HepG2 (cell line): ENCODE results near the gene NLRC5. TPM values are rescaled to one million over a fixed set of nuclear protein-coding genes. Genes with fewer than 3 reads are reported as not detected.

Experiments used
- ATAC-seq: fragments of 200-7000 bp; cut with Tn5 transposase; 3 replicates; pipeline ENCODE4 v1.9.1; 2020; ENCODE audit warnings: mild to moderate bottlenecking, moderate library complexity
- BruUV-seq: library from RNA; stranded (reverse); fragments of 400-500 nt; replicated peaks from 2 replicates; lab custom pipeline; 2021; lab: Mats Ljungman, UMichigan
- CTCF ChIA-PET: fragments of 300-600 bp; formaldehyde crosslinking; extraction: SDS; loops from one replicate; lab custom pipeline; 2021; ENCODE audit warnings: low total read pairs, inconsistent platforms, low intra/inter-chr PET ratio; lab: Yijun Ruan, JAX
- POLR2A ChIA-PET: fragments of 350-600 bp; sonication (Branson Sonifier 250); formaldehyde crosslinking; loops from one replicate; lab custom pipeline; 2020; ENCODE audit warnings: antibody characterized with exemption, inconsistent platforms; lab: Yijun Ruan, JAX
- DNase-seq: peaks from one replicate; pipeline ENCODE4 v3.0.0-alpha.2; 2015; ENCODE audit warnings: low spot score
- FAIRE-seq: peaks from 3 replicates; lab custom pipeline; 2011; peaks lifted over from hg19 to GRCh38; lab: Jason Lieb, UNC
- H2AFZ ChIP-seq: one replicate; pipeline ENCODE4 v1.6.1; 2011; ENCODE audit warnings: low read length, inconsistent platforms
- H3K27ac ChIP-seq: fragments of 300-600 bp; 3 replicates; pipeline ENCODE4 v1.8.0; 2011; ENCODE audit warnings: mixed run types, mild to moderate bottlenecking, mixed read lengths, low read length, inconsistent platforms; ENCODE audit not compliant: insufficient read depth; ENCODE audit errors: extremely low read length
- H3K27me3 ChIP-seq, 2 experiments: fragments of 200-600 bp in 1 of 2; 2 replicates in 1 of 2; 3 replicates in 1 of 2; pipeline versions ENCODE4 v1.6.0 to v1.8.0; 2011; ENCODE audit warnings: low read length in 2 of 2, mild to moderate bottlenecking in 2 of 2, moderate library complexity in 2 of 2, inconsistent platforms in 1 of 2; ENCODE audit not compliant: insufficient read depth in 2 of 2, control insufficient read depth in 1 of 2
- H3K36me3 ChIP-seq, 2 experiments: fragments of 200-600 bp in 1 of 2; replicated peaks in 1 of 2; 2 replicates in 1 of 2; 3 replicates in 1 of 2; pipeline versions ENCODE4 v1.5.1 to v1.8.0; 2011; ENCODE audit warnings: low read length in 2 of 2, inconsistent platforms in 1 of 2; ENCODE audit not compliant: insufficient read depth in 2 of 2, control insufficient read depth in 1 of 2
- H3K4me1 ChIP-seq: 2 replicates; pipeline ENCODE4 v1.5.1; 2012; ENCODE audit warnings: low read length, inconsistent platforms; ENCODE audit not compliant: insufficient read depth
- H3K4me2 ChIP-seq: 2 replicates; pipeline ENCODE4 v1.6.0; 2011; ENCODE audit warnings: low read depth, low read length, inconsistent platforms
- H3K4me3 ChIP-seq, 3 experiments: fragments of 200-600 bp in 1 of 3; sonication (generic), shearing (Covaris generic) in 1 of 3; replicated peaks in 1 of 3; 2 replicates each; pipeline ENCODE4 v1.5.1; 2011 to 2016; ENCODE audit warnings: low read length in 3 of 3, inconsistent platforms in 2 of 3, low read depth in 2 of 3, mild to moderate bottlenecking in 2 of 3, control low read depth in 1 of 3, mixed read lengths in 1 of 3; ENCODE audit not compliant: insufficient read depth in 1 of 3
- H3K79me2 ChIP-seq: one replicate; pipeline ENCODE4 v1.6.1; 2011; ENCODE audit warnings: low read length, inconsistent platforms; ENCODE audit not compliant: insufficient read depth
- H3K9ac ChIP-seq: 2 replicates; pipeline ENCODE4 v1.6.0; 2011; ENCODE audit warnings: mild to moderate bottlenecking, low read depth, low read length, inconsistent platforms; ENCODE audit not compliant: insufficient read depth
- H3K9me3 ChIP-seq: 2 replicates; pipeline ENCODE4 v1.5.1; 2012; ENCODE audit warnings: mild to moderate bottlenecking, low read length
- H4K20me1 ChIP-seq: 2 replicates; pipeline ENCODE4 v1.6.0; 2011; ENCODE audit warnings: inconsistent platforms, mild to moderate bottlenecking, low read length, moderate library complexity; ENCODE audit not compliant: insufficient read depth
- ADNP ChIP-seq: sonication (generic); formaldehyde crosslinking; IDR thresholded peaks from 2 replicates; pipeline ENCODE4 v1.4.0; 2020; ENCODE audit warnings: missing genetic modification reagents
- DZIP1 ChIP-seq: sonication (generic); formaldehyde crosslinking; IDR thresholded peaks from 2 replicates; pipeline ENCODE4 v1.5.0; 2020; ENCODE audit warnings: mild to moderate bottlenecking, missing genetic modification reagents
- GATA4 ChIP-seq: sonication (generic); IDR thresholded peaks from 2 replicates; pipeline ENCODE4 v1.6.1; 2016; ENCODE audit warnings: antibody characterized with exemption, low read depth, borderline replicate concordance
- KIAA2018 ChIP-seq: sonication (generic); formaldehyde crosslinking; IDR thresholded peaks from 2 replicates; pipeline ENCODE4 v1.5.0; 2020; ENCODE audit warnings: mild to moderate bottlenecking, missing genetic modification reagents, borderline replicate concordance
- MYNN ChIP-seq: sonication (generic); formaldehyde crosslinking; IDR thresholded peaks from 2 replicates; pipeline ENCODE4 v1.4.0; 2020; ENCODE audit warnings: mild to moderate bottlenecking, low read depth, missing genetic modification reagents
- NFIB ChIP-seq: sonication (generic); formaldehyde crosslinking; IDR thresholded peaks from 2 replicates; pipeline ENCODE4 v1.9.0; 2021; ENCODE audit warnings: missing genetic modification reagents, mild to moderate bottlenecking, borderline replicate concordance
- NR0B2 ChIP-seq: sonication (generic); formaldehyde crosslinking; IDR thresholded peaks from 2 replicates; pipeline ENCODE4 v1.4.0; 2020; ENCODE audit warnings: mild to moderate bottlenecking, missing genetic modification reagents
- NR3C1 ChIP-seq: sonication (generic); formaldehyde crosslinking; IDR thresholded peaks from 2 replicates; pipeline ENCODE4 v1.4.0; 2020; ENCODE audit warnings: missing genetic modification reagents
- TMF1 ChIP-seq: sonication (generic); formaldehyde crosslinking; IDR thresholded peaks from 2 replicates; pipeline ENCODE4 v1.8.1; 2022; ENCODE audit warnings: low read depth, missing genetic modification reagents
- ZFP36L1 ChIP-seq: sonication (generic); formaldehyde crosslinking; IDR thresholded peaks from 2 replicates; pipeline ENCODE4 v1.8.0; 2022; ENCODE audit warnings: mild to moderate bottlenecking, missing genetic modification reagents, moderate library complexity
- ZKSCAN8 ChIP-seq: IDR thresholded peaks from 2 replicates; pipeline ENCODE4 v1.6.1; 2016; ENCODE audit warnings: borderline replicate concordance, missing genetic modification reagents, missing compliant biosample characterization
- ZNF256 ChIP-seq: sonication (generic); formaldehyde crosslinking; conservative IDR thresholded peaks from 2 replicates; pipeline ENCODE4 v1.4.0; 2020; ENCODE audit warnings: missing genetic modification reagents
- ZNF501 ChIP-seq: sonication (generic); formaldehyde crosslinking; IDR thresholded peaks from 2 replicates; pipeline ENCODE4 v1.5.1; 2020; ENCODE audit warnings: mild to moderate bottlenecking, moderate library complexity, missing genetic modification reagents
- ZNF543 ChIP-seq: sonication (generic); formaldehyde crosslinking; IDR thresholded peaks from 2 replicates; pipeline ENCODE4 v1.4.0; 2020; ENCODE audit warnings: mild to moderate bottlenecking, missing genetic modification reagents
- ZNF773 ChIP-seq: sonication (generic); formaldehyde crosslinking; IDR thresholded peaks from 2 replicates; pipeline ENCODE4 v1.4.0; 2020; ENCODE audit warnings: missing genetic modification reagents, borderline replicate concordance
- WGBS: methylation state at CpG from one replicate; pipeline ENCODE4 v1.1.6; 2017; ENCODE audit warnings: low lambda C conversion rate; 5-methylcytosine and 5-hydroxymethylcytosine counted together
- in situ Hi-C: cut with HindIII; loops from 2 replicates; pipeline ENCODE4 v1.10.0; 2017; ENCODE audit warnings: low pct_unique_long_range_greater_than_20kb; ENCODE audit not compliant: extremely low pct_ligation_motif_present
- intact Hi-C: fragments of 100-400 bp; cut with micrococcal nuclease; formaldehyde crosslinking; loops from one replicate; pipeline ENCODE4 v1.10.0; 2022; ENCODE audit not compliant: unreplicated experiment
- polyA plus RNA-seq, 8 experiments: library from polyadenylated mRNA; depleted of rRNA in 3 of 8; stranded (reverse) in 7 of 8; unstranded in 1 of 8; fragments of >200 nt; fragmentation: Illumina TruSeq in 4 of 8; extraction: Trizol in 4 of 8; gene quantifications; 2 replicates each; pipeline versions ENCODE4 v1.2.1 to v1.2.3, GENCODE V29; 2011 to 2016; ENCODE audit warnings: low read depth in 4 of 8, missing spikeins in 1 of 8, mixed read lengths in 1 of 8; ENCODE audit not compliant: insufficient read depth in 1 of 8
- total RNA-seq, 5 experiments: library from RNA; depleted of rRNA; stranded (reverse); fragments of >200 nt; fragmentation: Illumina TruSeq; extraction: Trizol; gene quantifications; 2 replicates each; pipeline ENCODE4 v1.2.3, GENCODE V29; 2016; ENCODE audit warnings: low read depth in 1 of 5

Gene NLRC5
- total and polyA plus RNA-seq, 2 of the 13 experiments (the other 11 are each of a cell fraction or from before 2014, with no cell fraction given): 6.3 to 12.7 TPM

GRCh38 chr16:57013902-57014301, 24.5 kb downstream of the NLRC5 start:
- 81% methylated on average over 2 of the region's 2 CpGs for WGBS
- BruUV-seq: no TSS peak

More at GRCh38 chr16:57013902-57014301, 24.5 kb downstream of the NLRC5 start:
- no peak for TF ChIP-seq ADNP (CRISPR knock-in tag)
- TF ChIP-seq ZKSCAN8 (CRISPR knock-in tag): no peak
- no peak for TF ChIP-seq MYNN (CRISPR knock-in tag)
- no peak for TF ChIP-seq GATA4
- no peak for TF ChIP-seq ZFP36L1 (CRISPR knock-in tag)
- TF ChIP-seq KIAA2018 (CRISPR knock-in tag): no peak
- no peak for TF ChIP-seq ZNF256 (CRISPR knock-in tag)
- TF ChIP-seq DZIP1: no peak
- TF ChIP-seq NR3C1 (CRISPR knock-in tag): no peak
- no peak for TF ChIP-seq ZNF773
- no peak for TF ChIP-seq NR0B2 (CRISPR knock-in tag)
- TF ChIP-seq NFIB (CRISPR knock-in tag): no peak
- no peak for TF ChIP-seq TMF1 (CRISPR knock-in tag)
- no peak for TF ChIP-seq ZNF501 (CRISPR knock-in tag)
- TF ChIP-seq ZNF543 (CRISPR knock-in tag): no peak
- no peak overlapping the region for H2AFZ ChIP-seq
- no peak overlapping the region for H3K4me2 ChIP-seq
- intact Hi-C loops: no loop called here
- H3K79me2 ChIP-seq: no peaks in the 10 kb centered on the region
- H4K20me1 ChIP-seq: no peaks in the 10 kb centered on the region
- CTCF ChIA-PET: no interaction called here
- POLR2A ChIA-PET: no interaction called here
- H3K36me3 ChIP-seq: no peaks in the 10 kb centered on the region
- H3K4me3 ChIP-seq: no peak overlapping the region
- H3K9me3 ChIP-seq: no peaks in the 10 kb centered on the region
- peak; percentile 26 for FAIRE-seq
- in situ Hi-C loops: no loop called here
- H3K27me3 ChIP-seq: no peaks in the 10 kb centered on the region
- no peak for ATAC-seq
- no peak overlapping the region for H3K27ac ChIP-seq
- H3K9ac ChIP-seq: no peak overlapping the region
- H3K4me1 ChIP-seq: no peaks in the 10 kb centered on the region
- no peak for DNase-seq
